HG03521 (cell line): ENCODE results near the gene RBFOX1.

Experiments used
- ATAC-seq: cut with Tn5 transposase; IDR thresholded peaks from one replicate; pipeline ENCODE4 v1.9.1; 2021; ENCODE audit warnings: mild to moderate bottlenecking, moderate library complexity; ENCODE audit not compliant: unreplicated experiment

The RBFOX1 gene

GRCh38 chr16:7333180-7333725, 608 bp downstream of the RBFOX1 start:
- no peak for ATAC-seq

GRCh38 chr16:7334801-7335560, 2.3 kb downstream of the RBFOX1 start:
- ATAC-seq: no peak

- ATAC-seq: no peak
Observed at GRCh38 chr16:7335991-7336634, 3.5 kb downstream of the RBFOX1 start.

GRCh38 chr16:7336742-7337141, 4.1 kb downstream of the RBFOX1 start:
- ATAC-seq: no peak

GRCh38 chr16:7338826-7339225, 6.2 kb downstream of the RBFOX1 start:
- no peak for ATAC-seq

- ATAC-seq: no peak
Observed at GRCh38 chr16:7339700-7340099, 7.1 kb downstream of the RBFOX1 start.

GRCh38 chr16:7340938-7341337, 8.3 kb downstream of the RBFOX1 start:
- no peak for ATAC-seq

- no peak for ATAC-seq
Observed at GRCh38 chr16:7342598-7342997, 10.0 kb downstream of the RBFOX1 start.

GRCh38 chr16:7343243-7343642, 10.6 kb downstream of the RBFOX1 start:
- ATAC-seq: no peak

GRCh38 chr16:7344830-7345780, 12.5 kb downstream of the RBFOX1 start:
- no peak for ATAC-seq

GRCh38 chr16:7350806-7351205, 18.2 kb downstream of the RBFOX1 start:
- ATAC-seq: no peak

GRCh38 chr16:7351610-7352510, 19.2 kb downstream of the RBFOX1 start:
- no peak for ATAC-seq

- ATAC-seq: no peak
Observed at GRCh38 chr16:7355758-7356157, 23.1 kb downstream of the RBFOX1 start.

GRCh38 chr16:7361416-7362129, 28.9 kb downstream of the RBFOX1 start:
- ATAC-seq: no peak

- no peak for ATAC-seq
Observed at GRCh38 chr16:7362231-7362630, 29.6 kb downstream of the RBFOX1 start.

- ATAC-seq: no peak
Observed at GRCh38 chr16:7363422-7364417, 31.1 kb downstream of the RBFOX1 start.

- ATAC-seq: no peak
Observed at GRCh38 chr16:7366041-7366440, 33.4 kb downstream of the RBFOX1 start.
